GM18511 (cell line): ENCODE results near the gene UBL7.
"Not testable (repeated sequence)": the region's sequence is repeated elsewhere in the genome, so short reads cannot be mapped to it uniquely, and the experiment has no call there.

Source experiments
- ATAC-seq: cut with Tn5 transposase; IDR thresholded peaks from one replicate; pipeline ENCODE4 v1.9.1; 2021; ENCODE audit warnings: mild to moderate bottlenecking, moderate library complexity; ENCODE audit not compliant: unreplicated experiment

UBL7 gene, protein sequence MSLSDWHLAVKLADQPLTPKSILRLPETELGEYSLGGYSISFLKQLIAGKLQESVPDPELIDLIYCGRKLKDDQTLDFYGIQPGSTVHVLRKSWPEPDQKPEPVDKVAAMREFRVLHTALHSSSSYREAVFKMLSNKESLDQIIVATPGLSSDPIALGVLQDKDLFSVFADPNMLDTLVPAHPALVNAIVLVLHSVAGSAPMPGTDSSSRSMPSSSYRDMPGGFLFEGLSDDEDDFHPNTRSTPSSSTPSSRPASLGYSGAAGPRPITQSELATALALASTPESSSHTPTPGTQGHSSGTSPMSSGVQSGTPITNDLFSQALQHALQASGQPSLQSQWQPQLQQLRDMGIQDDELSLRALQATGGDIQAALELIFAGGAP

GRCh38 chr15:74460871-74461846 lies at the start of gene UBL7:
TSS of gene UBL7 (minus strand) at chr15:74461160. CDS start at chr15:74458867, 2,293 bp downstream.
- peak; percentile 93 for ATAC-seq

- no peak for ATAC-seq
Observed at GRCh38 chr15:74506515-74506840, 45.5 kb upstream of the UBL7 start.

GRCh38 chr15:74505837-74506514 lies 45.0 kb upstream of the UBL7 start:
- ATAC-seq, result no peak

GRCh38 chr15:74504836-74505235 lies 43.9 kb upstream of the UBL7 start:
- no peak for ATAC-seq

DNA sequence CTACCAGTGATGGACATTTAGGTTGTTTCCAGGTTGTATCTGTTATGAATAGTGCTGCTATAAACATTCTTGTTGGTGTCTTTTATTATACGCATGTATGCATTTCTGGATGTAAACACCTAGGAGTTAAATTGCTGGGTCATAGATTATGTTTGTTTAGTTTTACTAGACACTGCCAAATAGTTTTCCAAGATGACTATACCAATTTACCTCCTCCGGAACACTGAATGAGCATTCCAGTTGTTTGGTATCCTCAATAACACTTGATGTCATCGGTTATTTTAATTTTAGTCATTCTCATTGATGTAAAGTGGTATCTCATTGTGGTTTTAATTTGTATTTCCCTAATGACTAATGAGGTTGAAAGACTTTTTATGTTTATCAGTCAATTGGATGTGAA lies 43.5 kb upstream of the UBL7 start:
- no peak for ATAC-seq

DNA sequence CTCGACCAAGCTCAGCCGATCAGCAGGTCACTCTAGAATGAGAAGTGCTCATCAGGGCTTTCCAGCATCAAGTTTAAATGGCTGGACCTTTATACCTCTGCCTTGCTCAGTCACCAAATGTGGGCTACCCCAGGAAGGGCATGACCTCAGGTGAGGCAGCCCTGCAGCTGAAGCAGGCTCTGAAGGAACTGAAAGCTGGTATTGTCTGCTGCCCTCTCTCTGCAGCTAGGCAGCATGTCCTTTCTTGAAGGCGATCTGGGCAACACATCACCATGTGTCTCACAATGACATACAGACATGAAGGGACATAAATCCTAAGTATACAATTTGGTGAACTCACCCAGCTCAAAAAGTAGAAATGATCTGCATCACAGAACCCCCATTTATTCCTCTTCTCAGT lies 41.3 kb upstream of the UBL7 start:
- ATAC-seq, result no peak

GRCh38 chr15:74500401-74500800 lies 39.4 kb upstream of the UBL7 start:
- ATAC-seq, result no peak

- no peak for ATAC-seq
Observed at GRCh38 chr15:74499366-74499765, 38.4 kb upstream of the UBL7 start.

DNA sequence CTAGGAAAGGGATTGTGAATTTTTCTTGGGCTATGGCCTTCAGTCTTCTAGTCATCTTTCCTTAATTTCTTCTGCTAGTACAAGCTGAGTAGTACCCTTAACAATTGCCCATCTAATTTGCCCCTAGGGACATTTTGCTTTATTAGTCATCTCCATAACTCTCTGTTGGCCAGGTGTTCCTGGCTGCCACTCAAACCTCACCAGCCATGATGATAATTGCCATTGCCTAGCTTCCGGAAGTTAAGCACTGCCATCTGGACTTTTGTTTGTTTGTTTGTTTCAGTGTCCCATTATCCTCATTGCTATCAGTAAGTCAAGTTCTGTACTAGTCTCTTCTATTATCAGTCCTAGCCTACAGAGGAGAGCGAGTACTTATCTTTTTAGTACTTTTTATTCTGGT lies 36.6 kb upstream of the UBL7 start:
- no peak for ATAC-seq

DNA sequence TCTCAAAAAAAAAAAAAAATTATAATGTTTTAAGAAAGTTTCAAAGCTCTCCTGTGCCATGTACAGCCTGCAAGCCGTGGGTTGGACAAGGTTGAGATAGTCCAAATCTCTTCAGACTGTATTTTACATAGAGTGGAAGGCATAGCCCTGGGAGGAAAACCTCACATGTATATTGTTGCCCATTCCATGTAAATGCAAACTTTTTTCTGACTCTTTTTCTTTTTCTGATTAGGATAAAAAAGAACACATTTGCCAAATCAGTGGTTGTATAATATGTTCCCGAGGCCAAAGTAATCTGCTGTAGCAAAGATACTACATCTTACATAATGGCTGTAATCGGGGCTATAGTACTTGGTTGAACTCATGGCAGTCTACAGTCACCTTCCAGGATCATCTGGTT lies 35.7 kb upstream of the UBL7 start:
- ATAC-seq, result no peak

- no peak for ATAC-seq
Observed at GRCh38 chr15:74490339-74490689, 29.4 kb upstream of the UBL7 start.

- peak; percentile 50 for ATAC-seq
Observed at GRCh38 chr15:74489518-74490338, 28.8 kb upstream of the UBL7 start.

- no peak for ATAC-seq
Observed at GRCh38 chr15:74488776-74489175, 27.8 kb upstream of the UBL7 start.

- no peak for ATAC-seq
Observed at GRCh38 chr15:74482661-74483060, 21.7 kb upstream of the UBL7 start.

GRCh38 chr15:74480364-74480763 lies 19.4 kb upstream of the UBL7 start:
- ATAC-seq, result not testable (repeated sequence)

DNA sequence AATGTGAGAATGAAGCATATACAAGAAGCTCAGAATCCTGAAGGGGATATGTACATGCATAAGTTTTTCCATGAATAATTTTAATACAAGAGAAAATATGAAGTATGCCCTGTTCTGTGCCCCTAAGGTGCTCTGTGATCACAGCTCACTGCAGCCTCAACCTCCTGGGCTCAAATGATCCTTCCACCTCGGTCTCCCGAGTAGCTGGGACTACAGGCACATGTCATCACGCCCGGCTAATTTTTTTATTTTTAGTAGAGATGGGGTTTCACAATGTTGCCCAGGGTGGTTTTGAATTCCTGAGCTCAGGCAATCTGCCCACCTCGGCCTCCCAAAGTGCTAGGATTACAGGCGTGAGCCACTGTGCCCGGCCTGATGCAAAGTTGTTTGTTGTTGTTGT lies 10.7 kb upstream of the UBL7 start:
- not testable (repeated sequence) for ATAC-seq

- ATAC-seq, result no peak
Observed at GRCh38 chr15:74470631-74471395, 9.9 kb upstream of the UBL7 start.

DNA sequence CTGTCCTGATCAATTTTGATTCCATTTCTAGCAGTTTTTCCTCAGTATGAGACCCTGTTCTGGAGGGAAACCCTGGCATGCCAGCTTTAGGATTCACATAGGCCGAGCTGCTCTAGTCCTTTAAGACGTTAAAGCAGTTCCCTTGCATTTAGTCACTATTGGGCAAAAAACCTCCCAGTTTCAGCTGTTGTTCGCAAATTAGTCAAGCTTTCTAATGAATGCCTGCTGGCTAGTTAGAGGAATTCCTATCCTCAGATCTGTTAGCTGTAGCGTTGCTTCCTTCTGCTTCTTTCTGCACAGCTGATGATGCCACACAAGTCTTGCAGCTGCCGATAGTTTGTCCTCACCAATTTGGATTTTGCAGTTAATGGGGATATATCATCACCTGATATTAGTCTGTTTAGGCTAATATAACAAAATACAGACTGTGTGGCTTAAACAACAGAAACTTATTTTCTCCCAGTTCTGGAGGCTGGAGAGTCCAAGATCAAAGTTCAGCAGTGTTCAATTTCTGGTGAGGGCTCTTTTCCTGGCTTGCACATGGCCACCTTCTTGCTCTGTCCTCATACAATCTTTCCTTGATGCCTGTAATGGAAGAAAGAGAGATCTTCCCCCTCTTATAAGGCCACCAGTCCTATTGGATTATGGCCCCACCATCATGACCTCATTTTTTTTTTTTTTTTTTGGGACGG lies 7.5 kb upstream of the UBL7 start:
- ATAC-seq, result no peak

- ATAC-seq, result no peak
Observed at GRCh38 chr15:74466570-74466969, 5.6 kb upstream of the UBL7 start.
